Brain microvascular endothelial cell (primary cell): Measurements from ENCODE around the gene QSOX2.

ENCODE experiments used
- DNase-seq: peaks from one replicate; pipeline ENCODE4 v3.0.0-alpha.2; 2020
- H3K27ac ChIP-seq: fragments of 250-450 bp; sonication (Bioruptor Pico); 2 replicates; pipeline ENCODE4 v1.5.1; 2020; ENCODE audit warnings: mild to moderate bottlenecking, moderate library complexity
- H3K27me3 ChIP-seq: fragments of 250-450 bp; sonication (Bioruptor Pico); replicated peaks from 2 replicates; pipeline ENCODE4 v1.5.1; 2020; ENCODE audit warnings: mild to moderate bottlenecking
- H3K36me3 ChIP-seq: fragments of 250-450 bp; sonication (Bioruptor Pico); replicated peaks from 2 replicates; pipeline ENCODE4 v1.5.1; 2020; ENCODE audit warnings: mild to moderate bottlenecking
- H3K4me3 ChIP-seq: 2 replicates; pipeline ENCODE4 v1.5.1; 2011; ENCODE audit warnings: low read depth, mild to moderate bottlenecking, control low read depth, low read length, moderate library complexity
- CTCF ChIP-seq: IDR thresholded peaks from 2 replicates; pipeline ENCODE4 v1.5.1; 2011; ENCODE audit warnings: low read depth, mild to moderate bottlenecking, moderate library complexity, low read length, control low read depth, inconsistent platforms; ENCODE audit errors: missing control alignments
- in situ Hi-C: cut with HindIII; loops from 2 replicates; pipeline ENCODE4 v1.10.0; 2017; ENCODE audit warnings: low sequenced_read_pairs, low pct_ligation_motif_present

The QSOX2 gene

GRCh38 chr9:136235171-136235570 lies 10.4 kb downstream of the QSOX2 start:
- no peak for TF ChIP-seq CTCF
- H3K36me3 ChIP-seq, result peaks cover 7% of the 10 kb centered on the region
- no peak overlapping the region for H3K27ac ChIP-seq
- no peak overlapping the region for H3K4me3 ChIP-seq
- in situ Hi-C loops, result no loop called here
- DNase-seq, result no peak
- no peaks in the 10 kb centered on the region for H3K27me3 ChIP-seq

- Histone ChIP-seq H3K27me3 (no peaks in the 10 kb centered on the region), H3K27ac (no peak overlapping the region), H3K36me3 (peaks cover 7% of the 10 kb centered on the region), H3K4me3 (no peak overlapping the region)
- no peak for TF ChIP-seq CTCF
- in situ Hi-C loops, result no loop called here
- DNase-seq, result no peak
Observed at GRCh38 chr9:136234597-136234996, 11.0 kb downstream of the QSOX2 start.

- no peak for DNase-seq
- Histone ChIP-seq H3K27ac (no peak overlapping the region), H3K4me3 (no peak overlapping the region), H3K36me3 (peaks cover 7% of the 10 kb centered on the region), H3K27me3 (no peaks in the 10 kb centered on the region)
- in situ Hi-C loops, result no loop called here
- TF ChIP-seq CTCF, result no peak
Observed at GRCh38 chr9:136233868-136234267, 11.7 kb downstream of the QSOX2 start.

- TF ChIP-seq CTCF, result no peak
- DNase-seq, result no peak
- Histone ChIP-seq H3K27me3 (no peaks in the 10 kb centered on the region), H3K4me3 (no peak overlapping the region), H3K36me3 (peaks cover 7% of the 10 kb centered on the region), H3K27ac (no peak overlapping the region)
- in situ Hi-C loops, result no loop called here
Observed at GRCh38 chr9:136233411-136233810, 12.2 kb downstream of the QSOX2 start.

- no peak for DNase-seq
- H3K27ac ChIP-seq, result no peak overlapping the region
- H3K36me3 ChIP-seq, result peaks cover 7% of the 10 kb centered on the region
- H3K4me3 ChIP-seq, result no peak overlapping the region
- in situ Hi-C loops, result no loop called here
- TF ChIP-seq CTCF, result no peak
- no peaks in the 10 kb centered on the region for H3K27me3 ChIP-seq
Observed at GRCh38 chr9:136232969-136233368, 12.6 kb downstream of the QSOX2 start.

- Histone ChIP-seq H3K36me3 (peaks cover 7% of the 10 kb centered on the region), H3K4me3 (no peak overlapping the region), H3K27ac (no peak overlapping the region), H3K27me3 (no peaks in the 10 kb centered on the region)
- TF ChIP-seq CTCF, result no peak
- in situ Hi-C loops, result no loop called here
- DNase-seq, result no peak
Observed at GRCh38 chr9:136231478-136232297, 13.9 kb downstream of the QSOX2 start.
